IgD-negative memory B cell (primary cell): ENCODE results near the gene SRRD. TPM values are rescaled to one million over a fixed set of nuclear protein-coding genes. Genes with fewer than 3 reads are reported as not detected.
"Not testable (repeated sequence)": the region's sequence is repeated elsewhere in the genome, so short reads cannot be mapped to it uniquely, and the experiment has no call there.

Source experiments
- H3K27ac Mint-ChIP-seq, 3 donors: one replicate each; pipeline ENCODE4 v1.8.0; 2020 to 2022; ENCODE audit warnings: mild to moderate bottlenecking in 3 of 3, mixed read lengths in 3 of 3, moderate library complexity in 1 of 3
- H3K27me3 Mint-ChIP-seq: one replicate; pipeline ENCODE4 v1.8.0; 2021; ENCODE audit warnings: mixed read lengths
- H3K36me3 Mint-ChIP-seq: one replicate; pipeline ENCODE4 v1.8.0; 2020; ENCODE audit warnings: mild to moderate bottlenecking, mixed read lengths
- H3K4me1 Mint-ChIP-seq, 3 donors: one replicate each; pipeline ENCODE4 v1.8.0; 2020 to 2022; ENCODE audit warnings: mixed read lengths in 3 of 3, mild to moderate bottlenecking in 1 of 3
- H3K4me3 Mint-ChIP-seq, 4 donors: one replicate each; pipeline ENCODE4 v1.8.0; 2020 to 2022; ENCODE audit warnings: mild to moderate bottlenecking in 4 of 4, mixed read lengths in 4 of 4, moderate library complexity in 3 of 4
- H3K9me3 Mint-ChIP-seq, 3 donors: one replicate each; pipeline ENCODE4 v1.8.0; 2020 to 2021; ENCODE audit warnings: mixed read lengths in 3 of 3, mild to moderate bottlenecking in 1 of 3
- polyA plus RNA-seq: library from polyadenylated mRNA; unstranded; fragments of 300-500 nt; fragmentation: Illumina TruSeq; gene quantifications from one replicate; pipeline ENCODE4 v1.2.3, GENCODE V29; 2021

SRRD gene
- polyA plus RNA-seq, 1 donor from 2014 or later: 23.1 TPM

DNA sequence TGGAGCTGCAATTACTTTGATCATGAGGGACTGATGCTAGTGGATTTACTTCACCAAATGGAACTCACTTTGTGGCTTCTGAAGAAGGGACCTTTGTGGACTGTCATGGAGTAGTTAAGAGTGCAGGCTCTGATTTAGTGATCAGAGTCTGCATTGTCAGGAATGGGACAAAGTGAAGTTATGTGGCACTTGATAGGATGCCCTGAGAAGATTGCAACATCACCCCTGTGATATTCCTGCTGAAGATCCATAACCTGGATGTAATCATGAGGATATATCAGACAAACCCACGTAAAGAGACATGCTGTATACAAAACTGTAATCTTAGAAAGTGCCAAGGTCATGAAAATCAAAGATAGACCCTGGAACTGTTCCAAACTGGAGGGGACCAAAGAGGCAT, 30.2 kb downstream of the SRRD start:
- peaks cover 9 to 38% (median 33%) of the 10 kb centered on the region in 3 donors for H3K4me1 Mint-ChIP-seq
- no peaks in the 10 kb centered on the region for H3K9me3 Mint-ChIP-seq

GRCh38 chr22:26514419-26515161, 30.9 kb downstream of the SRRD start:
- Mint-ChIP-seq H3K4me3 (peak overlapping the region in 2 of 4 donors; percentile 25 to 100), H3K27ac (no peak overlapping the region), H3K4me1 (peaks cover 9 to 38% (median 29%) of the 10 kb centered on the region in 3 donors), H3K9me3 (no peaks in the 10 kb centered on the region), H3K36me3 (peaks cover 2% of the 10 kb centered on the region), H3K27me3 (no peaks in the 10 kb centered on the region)

More for the DNA sequence above, 30.2 kb downstream of the SRRD start:
- Mint-ChIP-seq H3K36me3 (peaks cover 2% of the 10 kb centered on the region), H3K4me3 (peak overlapping the region in 1 of 4 donors; percentile 100), H3K27me3 (no peaks in the 10 kb centered on the region), H3K27ac (peak overlapping the region in 1 of 3 donors; percentile 97)

DNA sequence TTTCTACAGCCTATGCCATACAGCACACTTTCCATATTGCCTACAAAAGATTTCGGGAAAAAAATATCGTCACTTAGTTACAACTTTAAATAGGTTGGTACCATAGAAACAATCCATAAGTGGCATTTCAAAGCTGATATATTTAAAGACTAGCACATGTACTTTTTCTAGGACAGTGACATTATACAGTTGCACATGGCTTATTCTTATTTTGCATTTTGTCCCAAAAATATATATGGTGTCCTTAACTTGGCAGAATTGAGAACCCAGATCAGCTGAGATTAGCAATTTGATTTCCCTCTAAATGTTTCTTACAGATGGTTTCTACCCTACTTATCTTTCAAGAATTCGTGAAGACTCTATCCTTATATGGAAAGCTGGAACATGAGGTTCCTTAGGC, 32.3 kb downstream of the SRRD start:
- Mint-ChIP-seq H3K9me3 (no peaks in the 10 kb centered on the region), H3K36me3 (no peaks in the 10 kb centered on the region), H3K4me1 (peaks cover 8 to 32% (median 27%) of the 10 kb centered on the region in 3 donors), H3K4me3 (peak overlapping the region in 1 of 4 donors; percentile 60), H3K27me3 (no peaks in the 10 kb centered on the region), H3K27ac (no peak overlapping the region)

DNA sequence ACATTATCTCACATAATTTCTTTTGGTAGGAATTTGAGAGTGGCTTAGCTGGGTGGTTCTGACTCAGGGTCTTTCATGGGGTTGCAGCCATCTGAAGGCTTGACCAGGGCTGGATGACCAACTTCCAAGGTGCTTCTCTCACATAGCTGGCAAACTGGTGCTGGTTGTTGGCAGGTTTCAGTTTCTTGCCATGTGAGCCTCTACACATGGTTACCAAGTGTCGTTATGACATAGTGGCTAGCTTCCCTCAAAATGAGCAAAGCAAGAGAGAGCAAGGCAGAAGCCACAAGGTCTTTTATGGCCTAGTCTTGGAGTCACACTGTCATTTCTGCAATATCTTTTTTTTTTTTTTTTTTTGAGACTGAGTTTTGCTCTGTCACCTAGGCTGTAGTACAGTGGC, 32.8 kb downstream of the SRRD start:
- H3K36me3 Mint-ChIP-seq: peaks cover under 1% of the 10 kb centered on the region
- peaks cover 8 to 27% (median 21%) of the 10 kb centered on the region in 3 donors for H3K4me1 Mint-ChIP-seq
- H3K27me3 Mint-ChIP-seq: no peaks in the 10 kb centered on the region
- H3K9me3 Mint-ChIP-seq: no peaks in the 10 kb centered on the region
- H3K4me3 Mint-ChIP-seq: no peak overlapping the region
- H3K27ac Mint-ChIP-seq: no peak overlapping the region

DNA sequence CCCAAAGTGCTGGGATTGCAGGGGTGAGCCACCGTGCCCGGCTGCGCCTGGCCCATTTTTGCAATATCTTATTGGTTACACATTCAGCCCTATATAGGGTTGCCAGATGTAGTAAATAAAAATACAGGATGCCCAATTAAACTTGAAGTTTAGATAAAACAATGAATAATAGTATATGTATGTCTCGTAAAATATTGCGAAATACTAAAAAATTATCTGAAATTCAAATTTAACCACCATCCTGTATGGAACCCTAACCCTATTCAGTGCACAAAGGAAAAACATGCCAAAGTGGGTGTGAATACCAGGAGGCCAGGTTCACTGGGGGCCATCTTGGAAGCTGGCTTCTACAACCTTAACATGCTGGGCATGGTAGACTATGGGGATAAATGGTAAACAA, 33.8 kb downstream of the SRRD start:
- H3K36me3 Mint-ChIP-seq: peaks cover 3% of the 10 kb centered on the region
- H3K27ac Mint-ChIP-seq: no peak overlapping the region
- H3K27me3 Mint-ChIP-seq: no peaks in the 10 kb centered on the region
- no peaks in the 10 kb centered on the region for H3K9me3 Mint-ChIP-seq
- no peak overlapping the region for H3K4me3 Mint-ChIP-seq
- peaks cover 5 to 17% (median 13%) of the 10 kb centered on the region in 3 donors for H3K4me1 Mint-ChIP-seq

GRCh38 chr22:26522012-26522411, 38.3 kb downstream of the SRRD start:
- Mint-ChIP-seq H3K27ac (peak overlapping the region in 1 of 3 donors; percentile 27), H3K27me3 (no peaks in the 10 kb centered on the region), H3K9me3 (no peaks in the 10 kb centered on the region), H3K4me3 (no peak overlapping the region), H3K4me1 (peaks cover 0 to 4% (median 3%) of the 10 kb centered on the region in 3 donors), H3K36me3 (peaks cover 4% of the 10 kb centered on the region)

DNA sequence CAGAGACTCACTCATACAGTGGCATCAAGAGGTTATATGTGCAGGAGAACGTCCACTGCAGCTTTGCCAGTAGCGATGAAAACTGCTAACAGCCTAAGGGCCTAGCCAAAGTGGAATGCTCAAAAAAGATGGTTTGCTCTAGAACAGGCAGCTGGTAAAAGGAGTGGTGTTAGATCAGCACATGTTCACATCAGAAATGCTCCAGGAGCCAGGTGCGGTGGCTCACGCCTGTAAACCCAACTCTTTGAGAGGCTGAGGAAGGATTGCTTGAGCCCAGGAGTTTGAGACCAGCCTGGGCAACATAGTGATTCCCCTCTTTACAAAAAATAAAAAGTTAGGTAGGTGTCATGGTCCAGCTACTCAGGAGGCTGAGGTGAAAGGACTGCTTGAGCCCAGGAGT, 38.9 kb downstream of the SRRD start:
- Mint-ChIP-seq H3K9me3 (no peaks in the 10 kb centered on the region), H3K36me3 (peaks cover 4% of the 10 kb centered on the region), H3K4me3 (no peak overlapping the region), H3K4me1 (peaks cover 0 to 4% (median 3%) of the 10 kb centered on the region in 3 donors), H3K27me3 (no peaks in the 10 kb centered on the region), H3K27ac (no peak overlapping the region)

- Mint-ChIP-seq H3K27ac (peak overlapping the region in 1 of 3 donors; percentile 2), H3K4me1 (peaks cover 0 to 4% (median 3%) of the 10 kb centered on the region in 3 donors), H3K27me3 (no peaks in the 10 kb centered on the region), H3K36me3 (peaks cover 4% of the 10 kb centered on the region), H3K4me3 (no peak overlapping the region), H3K9me3 (no peaks in the 10 kb centered on the region)
These were observed 41.2 kb downstream of the SRRD start for GRCh38 chr22:26524870-26525269.

GRCh38 chr22:26525946-26526564, 42.4 kb downstream of the SRRD start:
- Mint-ChIP-seq H3K27me3 (no peaks in the 10 kb centered on the region), H3K9me3 (no peaks in the 10 kb centered on the region), H3K4me1 (peaks cover 0 to 4% (median 3%) of the 10 kb centered on the region in 3 donors), H3K4me3 (no peak overlapping the region), H3K27ac (no peak overlapping the region), H3K36me3 (peaks cover 4% of the 10 kb centered on the region)

GRCh38 chr22:26527167-26527566, 43.5 kb downstream of the SRRD start:
- Mint-ChIP-seq H3K4me3 (no peak overlapping the region), H3K27ac (no peak overlapping the region), H3K9me3 (no peaks in the 10 kb centered on the region), H3K27me3 (no peaks in the 10 kb centered on the region), H3K4me1 (peaks cover 0 to 4% (median 3%) of the 10 kb centered on the region in 3 donors), H3K36me3 (peaks cover 1% of the 10 kb centered on the region)

DNA sequence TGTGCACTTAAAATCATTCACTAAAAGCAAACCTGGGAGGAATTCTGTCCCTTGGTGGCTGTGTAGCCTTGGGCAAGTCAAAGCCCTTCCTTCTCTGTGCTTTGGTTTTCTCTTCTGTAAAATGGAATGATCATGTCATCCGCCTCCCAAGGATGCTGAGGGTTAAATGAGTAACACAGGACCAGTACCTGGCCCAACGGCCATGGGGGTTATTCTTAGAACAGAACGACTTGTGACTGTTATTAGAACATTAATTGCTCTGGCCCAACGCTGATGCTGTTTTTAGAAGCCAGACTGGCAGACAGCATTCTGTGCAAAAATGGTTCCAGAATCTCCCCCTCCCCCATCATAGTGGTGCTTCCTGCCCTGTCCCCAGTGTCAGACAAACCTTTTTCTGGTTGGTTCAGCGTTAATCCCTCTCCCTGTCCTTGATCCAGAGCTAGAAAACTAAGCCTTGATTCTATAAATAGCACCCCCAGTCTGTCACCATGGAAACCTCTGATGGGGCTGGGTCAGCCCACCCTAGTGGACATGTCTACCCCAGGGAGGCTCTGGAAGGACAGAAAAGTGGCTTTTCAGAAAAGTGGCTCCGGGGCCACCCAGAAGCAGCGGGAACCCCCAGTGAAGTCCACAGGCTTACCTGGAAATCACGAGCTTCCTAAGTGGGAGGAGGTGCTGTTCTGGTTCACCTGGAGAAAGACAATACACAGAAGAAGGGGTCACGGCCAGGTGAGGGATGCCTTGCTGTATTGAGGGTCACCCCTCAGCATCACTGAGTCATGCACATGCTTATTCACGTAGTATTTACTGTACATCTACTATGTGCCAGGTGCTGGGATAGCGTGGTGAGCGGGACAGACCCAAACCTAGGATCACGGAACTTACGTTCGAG, 44.1 kb downstream of the SRRD start:
- Mint-ChIP-seq H3K27ac (no peak overlapping the region), H3K9me3 (no peaks in the 10 kb centered on the region), H3K4me3 (no peak overlapping the region), H3K36me3 (peaks cover 1% of the 10 kb centered on the region), H3K27me3 (no peaks in the 10 kb centered on the region), H3K4me1 (peaks cover 2 to 9% (median 9%) of the 10 kb centered on the region in 3 donors)

DNA sequence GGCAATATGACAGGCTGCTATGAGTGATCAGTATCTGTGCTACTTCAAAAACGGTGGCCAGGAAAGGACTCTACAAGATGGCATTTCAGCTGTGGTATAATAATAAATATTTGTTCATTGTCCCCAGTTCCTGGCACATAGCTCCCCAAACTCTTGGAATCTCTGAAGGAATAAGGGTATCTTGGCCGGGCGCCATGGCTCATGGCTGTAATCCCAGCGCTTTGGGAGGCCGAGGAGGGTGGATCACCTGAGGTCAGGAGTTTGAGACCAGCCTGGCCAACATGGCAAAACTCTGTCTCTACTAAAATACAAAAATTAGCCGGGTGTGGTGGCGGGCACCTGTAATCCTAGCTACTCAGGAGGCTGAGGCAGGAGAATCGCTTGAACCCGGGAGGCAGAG, 44.8 kb downstream of the SRRD start:
- H3K36me3 Mint-ChIP-seq, H3K27me3 Mint-ChIP-seq, H3K9me3 Mint-ChIP-seq, H3K27ac Mint-ChIP-seq, H3K4me3 Mint-ChIP-seq: not testable (repeated sequence)
- peaks cover 3 to 11% (median 8%) of the 10 kb centered on the region in 3 donors for H3K4me1 Mint-ChIP-seq

- Mint-ChIP-seq H3K4me3 (no peak overlapping the region), H3K9me3 (no peaks in the 10 kb centered on the region), H3K4me1 (peaks cover 5 to 13% (median 12%) of the 10 kb centered on the region in 3 donors), H3K36me3 (peaks cover 1% of the 10 kb centered on the region), H3K27me3 (no peaks in the 10 kb centered on the region), H3K27ac (no peak overlapping the region)
These were observed 45.7 kb downstream of the SRRD start for GRCh38 chr22:26529345-26529744.

DNA sequence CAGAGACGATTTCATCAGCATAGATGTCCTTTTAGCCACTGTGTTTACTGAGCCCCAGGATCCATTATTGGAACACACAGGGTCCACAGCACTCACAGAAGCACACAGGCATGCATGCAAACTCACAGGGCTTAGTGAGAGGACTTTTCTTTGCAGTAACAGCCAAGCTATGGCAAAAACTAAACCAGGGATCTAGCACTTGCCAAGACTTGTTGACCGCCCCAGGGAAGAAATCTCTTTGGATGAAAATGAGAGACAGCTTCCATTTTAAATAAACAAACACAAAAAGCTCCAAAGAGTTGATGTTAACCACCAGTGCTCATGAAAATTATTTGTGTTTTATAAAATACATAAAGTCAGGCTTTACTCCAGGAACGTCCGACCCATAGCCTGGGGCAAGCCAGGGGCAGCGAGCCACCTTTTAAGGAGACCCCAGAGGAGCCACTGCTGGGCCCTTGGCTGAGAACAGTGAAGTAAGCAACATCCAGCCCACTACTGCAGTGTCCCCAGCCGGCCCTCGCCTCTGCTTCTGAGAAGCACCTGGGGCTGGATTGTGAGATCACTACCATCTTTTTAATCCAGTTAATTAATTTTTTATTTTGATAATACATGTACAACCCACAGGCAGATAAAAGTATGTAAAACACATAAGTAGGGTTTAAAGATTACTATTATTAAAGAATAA, 50.6 kb downstream of the SRRD start:
- Mint-ChIP-seq H3K36me3 (peaks cover 4% of the 10 kb centered on the region), H3K4me3 (peak overlapping the region in 2 of 4 donors; percentile 70 to 83), H3K27me3 (no peaks in the 10 kb centered on the region), H3K27ac (peak overlapping the region in 1 of 3 donors; percentile 86), H3K9me3 (no peaks in the 10 kb centered on the region), H3K4me1 (peaks cover 21 to 28% (median 26%) of the 10 kb centered on the region in 3 donors)
